Measurements from ENCODE around the gene FARS2.

FARS2 gene

GRCh38 chr6:5466281-5467136 is 205.2 kb downstream of the FARS2 start:
- no peak for DNase-seq (ENCODE audit: low spot score)

DNA sequence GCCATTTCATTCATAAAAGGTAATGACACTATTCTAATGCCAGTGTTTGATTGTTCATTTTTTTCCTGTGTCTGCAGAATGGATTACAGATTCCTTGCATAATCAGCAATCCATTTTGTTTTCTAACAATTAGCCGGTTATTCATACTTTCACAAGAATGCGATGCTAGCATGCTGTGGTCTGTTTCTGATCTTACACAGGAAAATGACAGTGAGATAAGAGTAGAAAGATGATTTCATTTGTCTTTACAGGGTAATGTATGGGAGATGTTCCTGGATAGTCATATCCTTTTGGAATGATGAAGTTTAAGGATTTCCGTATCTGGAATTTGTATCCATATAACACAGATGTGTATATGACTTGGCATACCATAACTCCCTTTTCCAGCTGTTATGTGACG is 207.3 kb downstream of the FARS2 start:
- no peak for DNase-seq (ENCODE audit: low spot score)

DNA sequence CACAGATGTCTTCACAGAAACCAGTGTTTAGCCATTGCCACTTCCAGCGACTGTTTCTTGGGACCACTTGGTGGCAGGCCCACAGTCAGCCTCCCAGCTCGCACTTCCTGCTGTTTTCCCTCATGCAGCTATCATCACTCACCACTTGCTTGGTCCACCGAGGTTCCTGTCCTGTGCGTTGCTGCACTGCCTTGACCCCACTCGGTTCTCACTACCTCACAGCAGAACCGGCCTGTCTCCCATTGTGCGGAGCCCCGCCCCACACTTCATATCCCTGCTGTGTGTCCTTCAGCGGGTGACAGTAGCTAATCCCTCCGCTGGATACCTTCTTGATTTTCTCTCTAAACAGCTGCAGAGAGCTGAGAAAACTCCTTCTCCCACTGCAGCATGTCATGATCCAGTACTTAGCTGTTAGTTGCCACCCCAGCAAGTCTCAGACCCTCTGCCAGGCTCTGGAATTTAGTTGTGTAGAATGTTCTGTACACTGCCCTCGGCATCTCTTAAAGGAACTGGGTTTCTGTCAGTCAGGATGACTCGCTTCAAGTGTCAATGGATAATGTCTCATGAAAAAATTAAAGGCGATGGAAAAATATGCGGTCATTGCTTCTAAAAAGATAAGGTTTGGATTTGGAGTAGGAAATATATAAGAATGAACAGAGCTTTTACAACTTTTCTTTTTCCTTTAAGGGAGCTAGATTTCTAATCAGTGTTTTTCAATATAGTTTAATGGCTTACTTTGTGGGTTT is 208.0 kb downstream of the FARS2 start:
- no peak for DNase-seq (ENCODE audit: low spot score)

- DNase-seq (ENCODE audit: low spot score): peak; percentile 48
Measured at GRCh38 chr6:5471044-5471443, 209.7 kb downstream of the FARS2 start.

GRCh38 chr6:5471637-5472398 is 210.5 kb downstream of the FARS2 start:
- no peak for DNase-seq (ENCODE audit: low spot score)

DNA sequence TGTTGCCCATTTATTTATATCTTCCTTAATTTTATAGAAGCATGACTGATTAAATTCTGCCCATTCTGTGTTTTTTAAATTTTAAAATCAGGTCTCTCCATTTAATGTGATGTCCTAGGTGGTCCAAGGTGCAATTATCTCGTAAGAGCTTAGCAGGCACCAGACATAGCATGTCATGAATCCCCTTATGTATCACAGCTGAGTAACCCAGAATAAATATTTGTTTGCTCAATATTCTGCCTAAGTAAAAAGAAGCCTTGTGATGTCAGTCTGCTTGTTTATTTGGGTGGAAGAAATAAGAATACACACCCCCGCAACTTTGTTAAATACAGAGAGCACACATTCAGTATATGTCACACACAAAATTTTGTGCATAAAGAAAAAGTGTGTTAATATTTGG is 211.3 kb downstream of the FARS2 start:
- DNase-seq (ENCODE audit: low spot score): no peak

DNA sequence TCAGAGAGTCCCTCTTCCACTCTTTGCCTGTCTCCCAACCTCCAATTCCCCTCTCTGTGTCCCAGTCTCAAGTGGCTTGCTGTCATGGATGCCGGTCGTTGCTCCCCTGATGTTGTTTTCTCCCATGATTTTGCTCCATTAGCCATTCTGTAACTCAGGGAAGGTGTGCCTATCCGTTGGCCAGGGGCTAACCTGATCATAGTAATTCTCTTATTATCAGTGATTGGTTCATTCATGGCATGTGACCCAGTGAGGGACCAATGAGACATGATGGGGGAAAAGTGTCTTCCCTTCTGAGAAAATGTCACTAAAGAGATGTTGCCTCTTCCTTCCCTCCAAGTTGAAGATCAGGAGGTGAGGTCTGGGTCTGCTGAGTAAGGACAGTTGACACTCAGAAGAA is 214.5 kb downstream of the FARS2 start:
- DNase-seq (ENCODE audit: low spot score): no peak

DNA sequence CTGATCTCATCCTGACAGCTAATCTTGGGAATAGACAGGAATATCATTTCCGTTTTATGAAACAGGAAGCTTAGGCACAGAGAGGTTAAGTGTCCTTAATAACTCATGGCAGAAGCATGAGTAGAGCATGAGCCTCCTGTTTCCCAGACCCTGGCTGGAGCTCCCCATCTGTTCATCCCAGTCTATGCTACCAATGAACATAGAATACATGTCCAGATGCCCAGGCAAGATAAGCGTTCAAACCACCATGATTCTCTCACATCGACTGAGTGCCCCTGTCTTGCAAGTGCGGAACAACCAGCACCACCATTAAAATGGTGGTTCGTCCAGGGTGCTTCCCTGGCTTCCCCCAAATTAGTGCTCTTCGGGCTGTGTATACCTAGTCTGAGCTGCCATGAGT is 217.1 kb downstream of the FARS2 start:
- DNase-seq (ENCODE audit: low spot score): no peak

DNA sequence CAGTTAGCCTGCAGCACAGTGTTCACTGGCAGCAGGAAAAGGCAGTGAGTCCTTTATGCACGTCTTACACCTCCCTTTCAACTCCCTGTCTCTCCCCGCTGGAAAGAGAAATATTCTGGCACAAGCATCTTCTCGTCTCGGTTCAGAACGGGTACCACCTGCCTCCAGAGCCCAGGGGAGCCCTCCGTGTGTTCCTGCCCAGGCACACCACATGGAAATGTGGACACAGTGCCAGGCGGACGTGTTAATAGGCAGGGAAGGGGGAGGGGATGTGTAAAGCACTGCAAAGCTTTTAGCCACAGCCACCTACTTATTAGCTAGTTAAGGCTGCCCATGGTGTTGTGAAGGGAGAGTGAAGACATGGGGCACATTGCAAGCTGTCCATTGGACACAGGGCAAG is 219.7 kb downstream of the FARS2 start:
- DNase-seq (ENCODE audit: low spot score): no peak

DNA sequence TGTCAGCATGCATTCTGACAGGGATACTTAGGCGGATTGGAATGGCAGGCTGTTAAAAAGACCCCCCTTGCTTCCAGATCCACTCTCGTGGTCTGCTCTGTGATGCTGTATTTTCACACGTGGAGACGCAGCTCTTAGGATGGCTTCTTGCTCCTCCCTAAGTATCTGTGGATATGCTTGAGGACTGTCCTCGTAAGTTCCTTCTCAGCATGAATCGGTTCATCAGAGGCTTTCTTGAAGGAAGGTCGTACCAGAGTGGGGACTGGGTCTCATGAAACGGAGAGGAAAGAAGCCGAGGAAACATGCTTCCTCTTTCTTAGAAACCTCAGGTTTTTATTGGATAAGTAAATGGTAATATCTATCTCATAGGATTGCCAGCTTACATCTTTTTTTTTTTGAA is 220.4 kb downstream of the FARS2 start:
- DNase-seq (ENCODE audit: low spot score): no peak

- DNase-seq (ENCODE audit: low spot score): no peak
Measured at GRCh38 chr6:5482619-5483018, 221.3 kb downstream of the FARS2 start.

GRCh38 chr6:5484692-5485091 is 223.4 kb downstream of the FARS2 start:
- no peak for DNase-seq (ENCODE audit: low spot score)

DNA sequence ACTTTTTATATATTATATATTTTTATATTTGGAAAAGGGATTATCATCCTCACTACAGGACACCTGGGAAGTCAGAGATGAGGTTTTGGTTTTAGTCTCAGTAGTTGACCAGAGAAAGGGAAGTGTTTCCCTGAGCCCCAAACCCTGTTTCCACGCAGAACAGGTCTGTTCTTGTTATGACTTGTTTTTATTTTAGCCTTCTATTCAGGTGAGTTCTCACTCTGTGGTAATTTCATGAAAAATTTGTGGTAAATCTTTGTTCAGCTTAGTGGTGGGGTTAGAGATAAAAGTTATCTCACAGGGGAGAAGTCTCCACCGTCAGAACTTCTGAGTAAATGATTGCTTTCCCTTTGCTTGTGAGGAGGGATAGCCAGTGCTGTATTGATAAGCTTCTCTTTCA is 224.9 kb downstream of the FARS2 start:
- DNase-seq (ENCODE audit: low spot score): no peak

GRCh38 chr6:5490501-5491069 is 229.3 kb downstream of the FARS2 start:
- no peak for DNase-seq (ENCODE audit: low spot score)

DNA sequence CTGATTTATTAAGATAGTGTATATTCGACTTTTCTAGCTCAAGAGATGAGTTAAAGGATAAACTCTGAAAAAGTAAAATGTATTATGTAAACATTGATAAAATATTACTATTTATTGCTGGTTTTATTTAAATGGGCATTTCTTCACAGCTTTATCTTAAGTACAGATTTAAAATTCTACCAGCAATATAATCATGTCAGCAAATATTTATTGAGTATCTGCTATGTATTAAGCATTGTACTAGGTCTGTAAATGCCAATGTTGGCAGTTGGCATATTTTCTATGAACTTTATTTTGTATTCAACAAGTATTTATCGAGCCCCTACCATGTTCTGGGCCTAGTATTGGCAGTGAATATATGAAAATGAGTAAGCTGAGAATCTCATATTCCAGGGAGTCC is 231.0 kb downstream of the FARS2 start:
- no peak for DNase-seq (ENCODE audit: low spot score)

DNA sequence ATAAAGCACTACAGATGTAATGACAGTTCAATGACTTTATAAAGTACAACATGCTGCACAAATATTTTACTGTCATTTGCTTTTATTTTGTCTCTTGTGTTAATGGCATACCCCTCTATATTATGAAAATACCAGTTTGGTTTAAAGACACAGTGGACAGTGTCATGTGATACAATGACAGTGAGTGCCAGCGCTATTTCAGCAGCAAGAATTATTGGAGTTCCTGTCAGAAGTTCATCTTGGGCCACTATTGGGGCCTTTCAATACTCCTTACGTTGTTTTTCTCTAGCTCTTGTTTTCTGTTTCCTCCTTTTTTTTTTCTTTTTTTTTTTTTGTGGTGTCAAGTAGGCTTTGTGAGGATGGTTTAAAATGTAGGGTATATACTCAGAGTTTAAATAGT is 232.5 kb downstream of the FARS2 start:
- DNase-seq (ENCODE audit: low spot score): no peak

GRCh38 chr6:5497896-5498578 is 236.7 kb downstream of the FARS2 start:
- no peak for DNase-seq (ENCODE audit: low spot score)

DNA sequence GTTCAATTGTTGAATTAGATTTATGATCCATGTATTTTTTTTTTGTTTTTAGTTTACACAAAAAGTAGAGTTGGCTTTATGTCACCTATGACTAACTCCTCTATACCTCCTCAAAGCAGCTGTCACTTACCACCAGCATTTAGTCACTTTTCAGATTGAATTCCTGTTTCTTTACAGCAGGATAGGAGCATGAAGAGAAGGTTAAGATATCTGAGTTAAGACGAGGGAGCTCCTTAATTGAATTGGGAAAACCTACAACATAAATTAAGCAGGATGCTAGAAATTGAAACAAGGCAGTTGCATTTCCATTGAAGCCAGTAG is 237.2 kb downstream of the FARS2 start:
- DNase-seq (ENCODE audit: low spot score): no peak

DNA sequence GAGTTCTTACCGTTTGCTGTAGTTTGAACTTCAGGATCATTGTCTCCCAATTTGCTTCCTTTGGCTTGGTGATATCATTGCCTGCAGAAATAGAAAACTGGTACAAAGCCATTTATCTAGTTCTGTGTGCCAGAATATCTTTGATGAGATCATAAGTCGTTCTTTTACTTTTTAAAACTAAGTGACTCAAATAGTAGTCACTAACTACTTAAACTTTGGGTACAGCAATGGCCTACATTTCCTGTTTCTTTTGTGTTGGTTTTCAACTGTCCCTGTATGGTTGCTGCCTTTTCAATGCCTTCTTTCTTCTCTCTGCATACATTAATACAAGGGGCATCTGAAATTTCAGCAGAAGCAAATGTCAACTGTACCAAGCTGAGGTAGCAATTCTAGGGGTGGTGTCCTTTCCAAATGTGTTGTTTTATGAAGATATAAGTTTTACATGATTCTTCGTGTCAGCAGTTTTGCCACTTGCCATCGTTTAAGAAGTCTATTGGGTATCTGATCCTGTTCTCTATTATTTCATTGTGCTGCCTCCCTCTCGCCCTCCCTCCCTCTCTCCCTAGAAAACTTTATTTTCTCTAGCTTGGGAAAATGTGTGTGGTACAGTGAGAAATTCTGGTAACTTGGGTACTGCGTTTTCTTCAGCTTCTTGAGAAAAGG is 238.5 kb downstream of the FARS2 start:
- no peak for DNase-seq (ENCODE audit: low spot score)

DNA sequence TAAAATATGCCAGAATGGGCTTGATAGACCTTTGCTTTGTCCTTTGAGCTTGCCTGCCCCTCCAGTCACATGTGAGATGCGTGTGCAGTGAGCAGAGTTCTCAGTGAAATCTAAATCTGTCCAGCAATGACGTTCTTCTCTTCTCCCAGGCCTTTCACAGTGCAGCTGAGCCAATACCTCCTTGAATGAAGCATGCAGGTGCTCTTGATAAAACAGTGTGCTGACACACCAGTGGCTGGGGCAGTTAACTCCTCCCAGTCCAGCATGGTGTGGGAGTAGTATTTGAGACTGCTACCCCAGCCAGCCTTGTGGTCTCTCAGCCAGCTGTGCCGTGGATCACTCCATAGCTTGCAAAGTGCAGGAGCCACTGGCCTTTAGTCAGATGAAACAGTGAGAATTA is 240.5 kb downstream of the FARS2 start:
- DNase-seq (ENCODE audit: low spot score): no peak

GRCh38 chr6:5504078-5504477 is 242.8 kb downstream of the FARS2 start:
- no peak for DNase-seq (ENCODE audit: low spot score)

GRCh38 chr6:5506149-5506548 is 244.8 kb downstream of the FARS2 start:
- no peak for DNase-seq (ENCODE audit: low spot score)
